ENCODE results near the gene FAM163B.
"Not testable (repeated sequence)": the region's sequence is repeated elsewhere in the genome, so short reads cannot be mapped to it uniquely, and the experiment has no call there.

Gene FAM163B

DNA sequence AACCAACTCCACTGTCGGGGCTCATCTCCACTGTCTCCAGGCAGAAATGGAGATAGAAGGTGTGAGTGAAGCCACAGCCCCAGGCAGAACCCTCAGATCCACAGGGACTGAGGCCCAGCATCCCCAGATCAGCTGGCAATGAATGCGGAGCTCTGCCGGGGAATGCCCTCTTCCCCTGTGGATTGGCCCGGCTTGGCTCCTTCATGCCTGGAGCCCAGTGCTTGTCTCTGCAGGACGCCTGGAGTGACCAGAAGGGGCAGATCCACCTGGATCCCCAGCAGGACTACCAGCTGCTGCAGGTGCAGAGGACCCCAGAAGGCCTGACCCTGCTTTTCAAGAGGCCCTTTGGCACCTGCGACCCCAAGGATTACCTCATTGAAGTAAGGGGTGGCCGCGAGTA lies 30.4 kb upstream of the FAM163B start:
- no peak for DNase-seq

DNA sequence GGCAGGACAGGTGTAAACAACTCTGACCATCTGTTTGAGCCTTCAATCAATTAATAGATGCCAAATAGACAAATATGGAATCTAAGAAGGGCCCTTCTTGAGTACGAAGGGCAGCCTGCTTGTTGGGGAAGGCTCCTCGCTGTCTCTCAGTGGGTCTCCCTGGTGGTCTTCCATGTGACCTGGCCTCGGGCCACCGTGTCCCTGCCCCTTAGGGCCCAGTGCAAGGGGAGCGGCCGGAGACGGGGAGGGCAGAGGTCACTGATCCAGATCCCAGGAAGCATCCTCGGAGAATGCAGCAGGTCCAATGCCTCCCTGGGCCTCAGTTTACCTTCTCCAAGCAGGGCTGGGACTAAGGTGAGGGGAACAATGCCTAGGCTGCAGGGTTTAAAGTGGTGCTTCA lies 29.5 kb upstream of the FAM163B start:
- DNase-seq: no peak

DNA sequence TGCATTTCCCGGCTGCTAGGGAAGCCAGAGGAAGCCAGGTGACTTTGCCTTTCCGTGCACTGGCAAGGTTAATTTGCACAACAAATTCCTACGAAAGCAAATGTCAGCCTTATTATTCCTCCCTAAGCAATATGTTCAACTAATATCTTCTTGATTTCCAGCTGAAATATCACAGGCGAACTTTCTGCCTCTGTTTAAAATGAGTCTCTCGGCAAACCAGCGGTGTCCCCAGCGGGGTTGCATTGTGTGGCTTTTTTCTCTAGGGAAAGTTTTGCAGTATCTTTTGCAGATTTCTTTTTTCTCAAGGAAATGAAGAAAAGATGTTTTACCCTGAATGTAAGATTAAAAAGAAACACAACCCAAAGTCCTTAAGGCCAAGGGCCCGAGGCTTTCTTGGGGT lies 28.9 kb upstream of the FAM163B start:
- no peak for DNase-seq

DNA sequence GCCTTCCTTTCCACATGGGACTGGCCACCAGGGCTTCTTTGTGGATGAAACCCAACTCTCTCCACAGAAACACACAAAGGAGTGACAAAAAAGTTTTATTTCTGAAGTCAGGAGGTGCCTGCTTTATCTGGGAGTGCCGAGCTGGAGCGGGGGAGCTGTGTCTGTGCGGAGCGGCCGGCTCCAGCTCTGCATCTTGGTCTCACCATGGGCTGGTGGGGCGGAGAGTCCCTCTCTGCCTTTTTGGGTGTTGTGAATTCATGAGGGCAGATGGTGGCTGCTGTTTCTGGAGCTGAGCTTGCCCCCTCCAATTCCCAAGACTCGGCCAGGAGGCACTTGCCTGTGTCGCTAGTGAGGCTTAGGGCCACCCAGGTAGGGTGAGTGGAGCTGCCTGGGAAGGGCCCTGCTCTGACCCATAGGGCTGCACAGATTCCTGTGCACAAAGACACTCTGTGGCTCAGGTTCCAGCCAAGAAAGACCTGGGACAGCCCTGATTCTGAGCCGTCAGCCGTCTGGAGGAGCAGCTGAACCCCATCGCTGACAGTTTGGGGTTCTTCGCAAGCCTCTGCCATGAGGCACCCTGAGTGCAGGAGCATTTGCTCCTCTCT lies 28.4 kb upstream of the FAM163B start:
- no peak for DNase-seq

DNA sequence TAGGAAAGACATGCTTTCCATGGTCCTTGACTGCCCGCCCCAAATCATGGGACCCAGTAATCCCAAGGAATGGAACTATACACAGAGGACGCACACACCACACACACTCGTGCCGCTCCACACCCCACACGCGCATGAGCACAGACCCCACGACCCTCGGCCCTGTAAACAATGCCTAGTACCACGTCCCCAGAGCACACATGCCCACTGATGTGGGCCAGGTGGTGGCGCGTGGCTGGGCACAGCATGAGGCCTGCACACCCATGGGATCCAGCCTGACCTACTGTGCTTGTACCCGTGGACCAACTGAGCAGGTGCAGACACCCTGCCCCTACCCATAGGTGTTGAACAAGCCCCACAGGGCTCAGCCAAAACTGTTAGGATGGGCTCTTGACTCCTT lies 27.7 kb upstream of the FAM163B start:
- DNase-seq: no peak

DNA sequence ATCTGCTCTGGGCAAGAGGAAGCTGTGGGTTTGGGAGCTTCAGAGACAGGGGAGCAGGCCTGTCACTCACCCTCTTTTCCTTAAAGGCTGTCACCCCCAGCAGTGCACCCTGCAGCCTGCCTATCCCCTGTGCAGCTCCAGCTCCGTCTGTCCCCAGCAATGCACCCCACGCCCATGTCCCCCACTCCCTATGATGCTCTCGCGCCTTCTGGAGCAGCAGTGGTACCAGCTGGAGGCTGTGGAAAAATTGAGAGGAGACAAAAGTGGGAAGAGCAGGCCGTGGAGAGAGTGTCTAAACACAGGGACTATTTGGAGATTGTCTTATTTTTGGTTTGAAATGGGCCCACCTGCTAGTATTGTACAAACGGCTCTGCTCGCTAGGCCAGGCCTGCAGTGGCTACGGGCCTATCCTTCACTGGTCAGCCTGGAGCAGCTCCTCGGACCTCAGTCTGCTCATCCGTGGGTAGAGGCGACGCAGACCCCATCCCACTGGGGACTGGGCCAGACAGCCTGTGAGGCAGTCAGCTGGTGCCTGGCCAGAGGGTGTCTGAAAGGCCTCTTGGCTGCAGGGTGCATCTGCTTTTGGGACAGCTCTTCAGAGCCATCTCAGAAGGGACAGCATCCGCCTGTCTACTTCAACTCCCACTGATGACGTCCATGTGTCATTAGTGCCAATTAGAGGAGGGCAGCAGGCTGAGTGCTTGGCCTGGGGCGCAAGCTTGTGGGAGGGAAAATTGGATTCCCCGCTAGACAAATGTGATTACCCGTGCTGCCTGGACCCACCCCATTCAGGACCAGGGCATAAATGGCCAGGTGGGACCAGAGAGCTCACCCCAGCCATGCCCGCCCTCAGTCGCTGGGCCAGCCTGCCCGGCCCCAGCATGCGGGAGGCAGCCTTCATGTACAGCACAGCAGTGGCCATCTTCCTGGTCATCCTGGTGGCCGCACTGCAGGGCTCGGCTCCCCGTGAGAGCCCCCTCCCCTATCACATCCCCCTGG lies 26.6 kb upstream of the FAM163B start, which contains the start of gene DBH:
TSS of gene DBH (plus strand) at position 831 of the 999 bp plus-strand sequence. CDS start at position 840, 9 bp downstream.
- no peak for DNase-seq

DNA sequence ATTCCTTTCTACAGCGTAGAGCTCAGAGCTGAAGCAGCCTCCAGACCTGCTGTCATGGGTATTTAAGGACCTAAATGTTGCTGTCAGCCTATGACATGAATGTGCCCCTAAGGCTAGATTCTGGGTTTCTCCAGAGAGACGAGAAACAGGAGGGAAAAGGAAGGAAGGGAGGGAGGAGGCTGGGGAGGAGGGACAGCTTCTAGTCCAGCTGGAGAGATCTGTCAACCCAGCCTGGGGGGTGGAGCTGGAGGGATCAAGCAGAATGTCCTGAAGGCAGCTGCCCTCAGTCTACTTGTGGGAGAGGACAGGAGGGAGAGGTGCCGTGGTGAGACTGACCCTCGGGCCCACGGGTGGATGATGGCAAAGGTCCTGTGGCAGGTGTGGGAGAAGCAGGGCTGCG lies 25.9 kb upstream of the FAM163B start:
- no peak for DNase-seq

DNA sequence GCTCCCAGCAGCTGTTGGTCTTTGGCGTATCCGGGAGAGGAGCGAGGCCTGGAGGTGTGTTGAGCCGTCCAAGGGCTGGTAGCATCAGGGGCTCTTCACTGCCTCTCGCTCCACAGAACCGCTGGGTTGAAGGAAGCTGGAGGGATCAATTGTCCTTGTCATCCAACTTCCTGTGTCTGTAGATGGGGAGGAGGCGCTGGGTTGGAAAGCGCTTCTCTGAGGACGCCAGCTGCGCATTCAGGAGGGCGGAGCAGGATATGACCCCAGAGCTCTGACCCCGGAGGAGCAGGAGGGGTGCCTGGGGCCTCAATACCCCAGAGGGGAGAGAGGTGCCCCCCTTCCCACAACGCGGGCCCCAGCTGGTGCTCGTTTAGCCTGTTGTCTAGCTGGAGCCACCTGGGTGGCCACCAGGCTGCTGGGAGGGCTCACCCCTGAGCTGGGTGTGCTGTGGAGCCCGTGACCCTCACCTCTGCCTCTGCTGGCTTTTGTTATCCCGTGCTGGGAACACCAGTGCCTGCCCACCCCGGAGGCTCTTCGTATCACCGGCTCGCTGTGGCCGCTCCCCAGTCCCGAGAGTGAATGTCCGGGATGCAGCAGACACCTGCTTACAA lies 25.0 kb upstream of the FAM163B start:
- no peak for DNase-seq

DNA sequence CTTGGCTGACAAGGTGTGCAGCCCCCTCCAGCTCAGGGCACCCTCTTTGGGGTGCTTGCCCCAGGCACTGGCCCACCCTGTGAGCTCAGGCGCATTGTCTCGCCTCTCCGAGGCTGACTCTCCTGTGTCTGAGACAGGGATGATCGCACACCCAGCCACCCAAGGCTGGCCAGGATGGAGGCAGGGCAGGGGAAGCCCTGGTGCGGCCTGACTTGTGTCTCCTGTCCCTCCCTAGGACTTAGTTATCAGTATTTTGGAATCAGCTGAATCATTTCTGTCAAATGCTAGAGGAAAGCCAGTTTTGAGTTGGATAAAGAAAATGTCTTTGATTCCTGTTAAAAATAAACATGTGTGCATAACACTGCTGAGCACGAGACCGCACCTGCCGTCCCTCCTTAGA lies 24.5 kb upstream of the FAM163B start:
- DNase-seq: no peak

DNA sequence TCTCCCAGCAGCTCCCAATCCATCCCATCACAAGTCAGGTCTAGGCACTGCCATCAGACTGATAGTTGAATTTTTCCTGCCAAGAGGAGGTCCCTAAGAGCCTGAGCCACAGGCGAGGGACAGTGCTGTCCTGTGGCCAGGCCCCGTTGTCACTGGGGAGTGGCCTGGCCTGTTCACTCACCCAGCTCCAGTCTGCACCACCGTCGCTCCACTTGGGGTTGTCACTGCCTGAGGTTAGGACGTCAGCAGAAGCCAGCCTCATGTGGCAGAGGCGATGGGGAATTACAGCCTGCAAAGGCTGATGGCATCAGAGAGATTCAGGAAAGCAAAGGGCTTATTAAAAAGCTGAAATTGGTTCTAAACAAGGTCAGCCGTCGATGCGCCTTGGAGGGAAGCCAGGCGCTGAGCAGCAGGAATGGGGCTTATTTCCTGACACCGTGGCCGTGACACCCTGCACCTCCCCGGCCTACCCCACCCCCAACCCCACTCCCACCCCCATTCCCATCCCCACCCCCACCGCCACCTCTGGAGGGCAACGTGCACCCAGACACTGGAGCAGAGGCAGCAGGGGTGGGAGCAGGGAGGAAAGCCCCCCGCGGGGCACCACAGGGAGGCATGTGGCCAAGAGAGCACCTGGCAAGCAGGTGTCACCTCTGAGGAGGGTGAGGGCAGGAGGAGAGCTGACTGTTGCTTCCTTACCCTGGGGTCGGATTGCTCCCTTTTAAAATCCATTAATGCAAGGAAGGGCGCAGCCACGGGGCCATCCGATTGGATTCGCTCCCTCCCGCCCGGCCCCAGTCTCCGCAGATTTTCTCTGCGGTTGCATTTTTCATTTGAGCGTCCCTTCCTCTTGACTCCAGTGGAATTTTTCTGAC lies 23.9 kb upstream of the FAM163B start:
- no peak for DNase-seq

DNA sequence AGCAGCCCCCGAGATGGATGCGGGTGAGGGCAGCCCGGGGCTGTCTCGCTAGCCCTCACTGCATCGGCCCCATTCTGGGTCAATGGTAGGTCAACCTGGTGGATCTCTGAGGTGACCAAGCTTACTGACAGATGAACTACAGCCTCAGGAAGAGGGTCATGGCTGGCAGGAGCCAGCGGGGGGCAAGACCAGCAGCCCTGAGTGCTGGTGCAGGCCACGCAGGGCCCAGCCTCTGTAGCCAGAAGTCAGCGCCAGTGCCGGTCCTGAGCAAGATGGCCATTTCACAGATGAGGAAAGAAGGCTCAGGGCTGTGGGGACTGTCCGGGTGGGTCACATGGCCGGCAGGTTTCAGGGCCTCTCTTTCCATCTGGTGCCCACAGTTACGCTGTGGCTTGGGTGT lies 21.9 kb upstream of the FAM163B start:
- DNase-seq: no peak

DNA sequence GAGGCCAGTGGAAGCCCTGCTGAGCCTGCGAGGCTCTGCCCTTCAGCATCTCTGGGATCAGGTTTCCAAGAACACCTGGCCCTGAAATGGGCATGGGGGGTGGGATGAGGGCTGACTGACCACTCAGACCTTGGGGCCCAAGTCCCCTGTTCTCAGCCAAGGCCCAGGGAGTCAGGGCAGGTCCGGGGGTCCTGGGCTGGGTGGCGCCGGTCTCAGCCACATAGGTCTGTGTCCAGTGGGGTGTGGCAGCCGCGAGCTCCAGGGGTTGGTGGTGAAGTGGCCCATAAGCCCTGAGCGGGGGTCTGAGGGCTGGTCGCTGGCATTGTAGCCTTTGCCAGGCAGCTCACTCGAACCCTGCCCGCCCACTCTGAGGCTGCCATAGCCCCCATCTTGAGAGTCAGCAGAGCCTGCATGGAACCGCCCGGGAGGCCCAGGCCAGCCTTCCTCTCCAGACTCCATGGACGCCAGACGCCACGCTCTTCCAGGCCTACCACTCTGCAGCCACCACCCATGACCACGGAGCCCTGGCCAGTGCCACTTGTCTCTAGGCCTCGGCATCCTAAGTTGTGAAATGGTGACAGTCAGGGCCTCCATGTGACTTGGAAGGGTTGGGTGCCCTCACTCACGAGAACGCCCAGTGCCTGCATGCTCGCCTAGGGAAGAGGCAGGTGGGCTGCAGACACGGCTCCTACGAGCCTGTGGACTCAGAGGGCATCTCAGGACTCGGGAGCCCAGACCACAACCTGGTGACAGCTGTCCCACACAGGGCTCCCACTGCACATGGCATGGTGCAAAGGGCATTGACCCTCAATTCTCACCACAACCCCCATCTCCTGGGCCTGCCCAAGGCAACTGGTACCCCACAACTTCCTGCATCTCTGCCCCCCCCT lies 20.3 kb upstream of the FAM163B start:
- DNase-seq: no peak

DNA sequence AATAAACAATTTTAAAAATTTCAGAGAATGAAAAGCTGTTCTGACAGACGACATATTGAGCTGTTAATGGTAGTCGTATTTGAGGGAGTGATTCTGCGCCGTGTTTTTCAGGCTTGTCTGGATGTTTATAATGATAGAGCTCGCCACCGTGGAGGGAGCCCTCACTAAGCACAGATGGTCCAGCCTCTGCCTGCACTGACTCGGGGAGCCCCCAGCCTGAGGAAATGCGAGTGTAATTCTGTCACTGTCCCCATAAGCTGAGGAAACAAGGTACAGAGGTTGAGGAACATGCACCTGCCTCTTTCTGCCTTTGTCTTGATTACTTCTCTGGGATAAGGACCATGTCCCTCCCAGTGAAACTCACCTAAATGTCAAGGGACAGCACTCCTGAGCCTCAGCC lies 19.6 kb upstream of the FAM163B start:
- DNase-seq: no peak

DNA sequence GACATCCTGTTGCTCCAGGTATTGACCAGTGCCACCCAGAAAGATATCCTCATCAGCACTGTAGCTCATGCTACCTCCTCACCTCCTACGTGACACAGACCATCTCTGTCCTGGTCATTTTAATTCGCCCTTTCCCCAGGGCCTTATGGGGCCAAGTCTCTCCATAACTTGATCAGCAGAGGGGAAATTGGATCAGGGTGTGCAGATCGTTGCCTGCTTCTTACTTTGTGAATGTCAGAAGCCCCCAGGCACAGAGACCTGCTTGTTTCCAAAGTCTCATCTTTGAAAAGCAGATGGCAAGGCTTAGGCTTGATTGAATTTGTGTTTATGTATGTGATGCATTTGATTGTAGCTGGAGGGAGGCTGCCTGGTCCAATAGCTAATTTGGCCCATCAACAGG lies 18.2 kb upstream of the FAM163B start:
- DNase-seq: no peak

DNA sequence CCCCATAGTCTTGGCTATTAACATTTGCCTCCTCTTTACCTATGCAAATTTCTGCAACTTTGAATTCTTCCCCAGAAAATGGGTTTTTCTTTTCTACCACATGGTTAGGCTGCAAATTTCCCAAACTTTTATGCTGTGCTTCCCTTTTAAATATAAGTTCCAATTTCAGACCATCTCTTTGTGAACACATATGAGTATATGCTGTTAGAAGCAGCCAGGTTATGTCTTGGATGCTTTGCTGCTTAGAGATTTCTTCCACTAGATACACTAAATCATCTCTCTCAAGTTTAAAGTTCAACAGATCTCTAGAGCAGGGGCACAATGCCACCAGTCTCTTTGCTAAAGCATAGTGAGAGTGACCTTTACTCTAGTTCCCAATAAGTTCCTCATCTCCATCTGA lies 16.8 kb upstream of the FAM163B start:
- DNase-seq: not testable (repeated sequence)

DNA sequence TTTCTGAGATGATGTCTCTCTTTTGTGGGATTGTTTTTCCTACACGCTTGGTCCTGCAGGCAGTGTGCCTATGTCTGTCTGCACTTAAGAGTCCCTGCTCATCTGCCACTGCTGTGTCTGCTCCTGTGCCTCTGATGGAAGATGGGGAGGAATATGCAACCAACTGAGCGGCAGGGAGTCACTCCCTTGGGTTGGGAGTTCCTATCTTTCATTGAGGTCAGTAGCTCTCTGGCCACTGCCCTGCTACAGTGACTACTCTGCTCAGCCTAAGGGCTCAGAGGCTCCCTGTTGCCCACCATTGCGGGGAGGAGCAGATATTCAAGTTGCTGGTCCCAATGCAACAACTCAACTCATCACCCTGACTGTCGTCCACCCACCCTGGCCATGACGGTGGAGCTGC lies 13.4 kb upstream of the FAM163B start:
- DNase-seq: no peak

DNA sequence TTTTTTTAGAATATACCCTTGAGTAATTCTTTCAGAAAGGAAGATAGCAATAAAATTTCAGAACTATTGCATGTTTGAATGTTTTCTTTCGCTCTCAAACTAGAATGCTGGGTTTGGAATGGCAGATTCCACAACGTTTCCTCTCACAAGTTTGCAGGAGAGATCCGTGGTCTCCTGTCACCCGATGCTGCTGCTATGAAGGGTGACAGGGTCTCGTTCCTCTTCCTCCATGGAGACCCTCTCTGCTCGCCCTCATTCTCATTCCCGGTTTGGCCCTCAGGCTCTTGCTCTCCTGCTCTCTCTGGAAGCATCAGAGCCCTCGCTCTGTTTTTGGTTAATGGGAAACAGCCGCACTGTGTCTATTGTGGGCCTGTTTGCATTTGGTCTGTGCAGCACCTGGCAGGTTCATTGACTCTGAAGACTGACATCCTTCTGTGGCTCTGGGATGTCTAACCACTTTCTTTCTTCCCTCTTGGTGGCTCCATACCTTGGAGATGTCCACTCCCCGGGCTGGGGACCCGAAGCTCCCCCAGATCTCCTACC lies 12.6 kb upstream of the FAM163B start:
- no peak for DNase-seq

DNA sequence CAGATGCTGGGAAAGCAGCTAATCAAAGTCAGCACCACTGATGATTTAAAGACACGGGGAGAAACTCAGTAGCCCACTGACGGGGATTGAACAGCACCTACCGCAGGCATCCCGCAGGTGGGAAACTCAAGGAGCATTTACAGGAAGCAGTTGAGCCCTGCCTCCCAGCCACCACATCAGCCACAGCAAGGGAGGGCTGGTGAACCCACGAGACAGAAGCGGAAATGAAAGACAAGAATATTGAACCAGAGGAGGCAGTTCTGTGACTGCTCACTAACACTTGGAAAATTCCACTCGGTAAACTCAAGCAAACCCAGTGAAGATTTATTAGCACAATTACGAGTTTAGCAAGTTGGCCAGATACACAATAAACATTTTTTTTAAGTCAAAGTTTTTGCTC lies 10.6 kb upstream of the FAM163B start:
- no peak for DNase-seq

DNA sequence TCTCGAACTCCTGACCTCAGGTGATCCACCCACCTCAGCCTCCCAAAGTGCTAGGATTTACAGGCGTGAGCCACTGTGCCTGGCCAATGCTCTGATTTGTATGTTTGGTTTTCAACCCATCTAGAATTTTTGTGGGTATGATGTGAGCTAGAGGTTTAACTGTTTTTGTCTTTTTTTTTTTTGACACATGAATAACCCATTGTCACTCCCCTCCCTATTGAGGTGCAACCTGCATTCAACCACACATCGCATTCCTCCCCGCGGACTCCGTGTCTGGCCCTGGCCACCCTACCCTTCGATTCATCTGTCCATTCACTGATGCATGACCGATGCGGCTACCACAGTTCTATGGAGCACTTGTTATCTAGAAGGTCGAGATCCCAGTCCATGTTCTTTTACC lies 9.5 kb upstream of the FAM163B start:
- no peak for DNase-seq

DNA sequence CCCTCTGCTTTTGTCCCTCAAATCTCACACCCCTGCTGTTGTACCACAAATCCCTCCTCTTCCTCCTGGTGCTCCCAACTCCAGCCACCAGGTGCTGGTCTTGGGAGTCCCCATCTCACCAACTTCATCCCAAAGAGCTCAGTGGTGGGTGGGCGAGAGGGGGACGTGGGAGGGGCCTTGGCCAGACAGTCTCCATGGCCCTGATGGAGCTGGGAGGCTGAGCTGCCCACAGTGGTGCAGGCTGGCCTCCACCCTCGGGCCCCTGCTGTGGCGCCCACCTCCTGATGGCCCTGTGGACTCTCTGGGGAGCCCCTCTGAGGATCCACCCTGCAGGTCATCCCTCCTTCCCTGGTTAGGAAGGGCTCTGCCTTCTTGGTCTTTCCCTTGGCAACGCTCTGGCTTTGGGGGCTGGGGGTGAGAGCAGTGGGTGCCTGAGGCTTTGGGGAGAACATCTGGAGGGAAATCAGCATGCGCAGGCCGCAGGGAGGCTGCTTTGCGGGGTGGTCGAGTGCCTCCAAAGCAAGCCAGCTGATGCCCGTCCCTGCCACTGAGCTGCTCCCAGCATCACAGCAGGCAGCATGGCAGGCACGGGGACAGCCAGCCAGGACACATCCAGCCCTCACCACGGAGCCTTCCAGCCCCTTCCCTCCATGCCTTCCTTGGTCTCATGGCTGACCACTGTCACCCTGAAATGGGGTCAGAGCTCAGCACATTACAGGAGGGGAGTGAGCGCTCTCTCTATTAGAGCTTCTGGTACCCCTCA lies 7.6 kb upstream of the FAM163B start:
- DNase-seq: no peak

Measured in NCI-H226 (cell line).